HG03442 (cell line): Measurements from ENCODE around the gene KCNQ1.

Source experiments
- ATAC-seq: cut with Tn5 transposase; IDR thresholded peaks from one replicate; pipeline ENCODE4 v1.9.1; 2021; ENCODE audit warnings: mild to moderate bottlenecking, moderate library complexity; ENCODE audit not compliant: unreplicated experiment

Gene KCNQ1

GRCh38 chr11:2724653-2725367 lies 280.0 kb downstream of the KCNQ1 start:
- no peak for ATAC-seq

GRCh38 chr11:2725368-2726300 lies 280.8 kb downstream of the KCNQ1 start:
- ATAC-seq = no peak

DNA sequence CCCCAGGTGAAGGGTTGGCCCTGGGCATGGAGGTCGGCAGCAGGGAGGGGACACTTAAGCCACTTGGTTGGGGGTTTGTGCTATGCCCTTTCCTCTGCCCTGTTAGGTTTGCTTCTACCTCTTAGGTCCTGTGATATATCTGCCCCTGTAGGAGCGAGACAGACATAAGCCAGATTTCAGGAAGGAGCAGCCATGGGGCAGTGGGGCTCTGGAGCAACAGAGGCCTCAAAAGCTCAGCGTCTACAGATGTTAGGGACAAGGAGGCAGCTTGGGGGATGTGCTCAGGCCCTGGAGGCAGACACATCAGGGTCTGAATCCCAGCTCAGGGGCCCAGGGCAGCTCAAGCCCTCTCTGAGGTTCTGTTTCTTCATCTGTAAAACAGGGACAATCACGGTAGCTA lies 282.2 kb downstream of the KCNQ1 start:
- ATAC-seq = no peak

DNA sequence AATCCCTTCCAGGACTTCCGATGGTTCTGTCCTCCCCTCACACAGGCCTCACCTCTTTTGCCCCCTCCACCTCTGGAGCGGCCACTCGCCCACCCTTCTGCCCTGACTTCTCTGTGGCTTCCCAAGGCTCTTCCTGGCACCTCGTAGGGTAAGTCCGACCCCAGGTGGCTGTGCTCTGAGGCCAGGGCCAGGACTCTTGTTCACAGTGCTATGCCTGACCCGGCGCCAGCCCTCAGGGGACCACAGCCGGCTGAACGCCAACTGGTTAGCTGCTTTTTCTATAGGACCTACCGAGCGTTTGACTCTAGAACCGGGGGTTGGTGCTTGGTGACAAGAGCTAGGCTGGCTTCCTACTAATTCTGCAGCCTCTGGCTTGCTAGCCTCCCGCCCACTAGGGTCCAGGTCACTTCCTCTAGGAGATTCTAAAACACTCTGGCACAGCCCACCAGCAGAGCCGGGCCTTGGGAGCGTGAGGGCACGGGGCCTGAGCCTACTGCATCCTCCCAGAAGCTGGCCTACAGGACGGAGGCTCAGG lies 283.4 kb downstream of the KCNQ1 start:
- no peak for ATAC-seq

- no peak for ATAC-seq
Measured at GRCh38 chr11:2728663-2729332, 284.0 kb downstream of the KCNQ1 start.

GRCh38 chr11:2729841-2730240 lies 285.0 kb downstream of the KCNQ1 start:
- no peak for ATAC-seq

- no peak for ATAC-seq
Measured at GRCh38 chr11:2730272-2731129, 285.7 kb downstream of the KCNQ1 start.

DNA sequence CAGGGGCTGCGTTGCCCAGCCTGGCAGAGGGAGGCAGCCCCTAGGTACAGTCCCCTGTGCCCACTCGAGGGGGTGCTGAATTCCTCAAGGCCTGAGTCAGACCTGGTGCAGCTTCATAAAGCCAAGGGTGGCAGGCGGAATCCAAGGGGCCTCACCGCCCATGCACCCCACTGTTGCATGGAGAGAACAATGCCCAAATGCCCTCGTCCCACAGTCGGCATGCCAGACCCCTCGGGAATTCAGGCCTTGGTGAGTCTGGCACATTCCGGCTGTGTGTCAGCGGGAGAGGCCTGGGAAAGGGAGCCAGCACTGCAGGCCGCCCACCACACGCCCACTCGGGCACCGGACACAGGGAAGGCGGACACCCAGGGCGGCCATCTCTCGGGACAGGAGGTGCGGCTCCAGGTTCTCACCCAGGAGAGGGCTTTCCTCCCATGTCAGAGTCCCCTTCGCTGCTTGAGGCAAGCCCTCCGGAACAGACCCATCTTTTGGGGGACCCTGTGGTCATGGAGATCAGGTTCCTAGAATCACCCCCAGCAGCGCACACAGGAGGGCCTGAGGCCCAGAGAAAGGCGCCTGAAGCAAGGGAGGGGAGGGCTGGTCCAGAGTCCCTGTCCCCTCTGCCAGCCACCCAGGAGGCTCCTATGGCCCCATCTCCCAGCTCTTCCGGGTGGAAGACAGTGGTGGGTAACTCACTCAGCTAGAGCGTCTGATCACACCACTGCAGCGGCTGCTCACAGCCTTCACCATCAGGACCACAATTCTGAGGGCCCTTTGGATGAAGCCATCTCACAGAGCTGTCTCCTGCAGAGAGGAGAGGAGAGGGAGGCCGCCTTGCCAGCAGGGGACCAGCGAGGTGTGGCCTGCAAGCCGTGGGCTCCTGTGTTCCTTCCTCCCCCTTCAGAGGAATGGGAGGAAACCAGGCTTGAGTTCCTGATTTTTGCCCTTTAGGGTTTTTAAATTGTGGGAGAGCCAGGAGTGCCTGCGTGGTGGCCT lies 286.6 kb downstream of the KCNQ1 start:
- ATAC-seq = no peak

DNA sequence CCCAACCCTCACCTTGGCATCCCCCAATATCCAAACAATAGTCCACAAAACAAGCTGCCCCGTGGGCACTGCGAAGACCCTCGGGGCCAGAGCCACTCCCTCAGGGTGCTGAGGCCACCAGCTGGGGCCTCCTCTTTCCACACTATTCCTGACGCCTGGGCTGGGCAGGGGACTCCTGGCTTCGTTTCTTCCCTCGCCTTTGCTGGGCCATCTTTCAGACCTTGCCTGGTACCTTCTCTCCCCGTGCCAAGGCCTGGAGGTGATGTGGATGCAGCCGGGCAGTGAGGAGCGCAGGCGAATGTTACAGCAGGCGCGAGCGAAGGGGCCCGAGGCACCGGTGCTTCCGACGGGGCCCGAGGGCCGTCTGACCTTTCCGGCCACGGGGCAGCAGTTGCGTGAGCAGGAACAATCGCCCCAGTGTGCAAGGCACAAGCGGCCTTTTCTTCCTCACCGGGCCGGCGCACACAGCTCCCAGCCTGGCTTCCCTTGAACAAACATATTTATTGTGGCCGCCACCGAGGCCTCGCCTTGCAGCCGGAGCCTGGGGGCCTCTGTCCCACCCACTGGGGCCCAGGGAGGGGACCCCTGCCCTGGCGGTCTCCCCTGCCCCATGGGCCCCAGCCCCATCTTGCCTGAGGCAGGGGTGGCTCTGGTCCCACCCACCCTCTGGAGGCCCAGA lies 287.6 kb downstream of the KCNQ1 start:
- ATAC-seq = no peak

DNA sequence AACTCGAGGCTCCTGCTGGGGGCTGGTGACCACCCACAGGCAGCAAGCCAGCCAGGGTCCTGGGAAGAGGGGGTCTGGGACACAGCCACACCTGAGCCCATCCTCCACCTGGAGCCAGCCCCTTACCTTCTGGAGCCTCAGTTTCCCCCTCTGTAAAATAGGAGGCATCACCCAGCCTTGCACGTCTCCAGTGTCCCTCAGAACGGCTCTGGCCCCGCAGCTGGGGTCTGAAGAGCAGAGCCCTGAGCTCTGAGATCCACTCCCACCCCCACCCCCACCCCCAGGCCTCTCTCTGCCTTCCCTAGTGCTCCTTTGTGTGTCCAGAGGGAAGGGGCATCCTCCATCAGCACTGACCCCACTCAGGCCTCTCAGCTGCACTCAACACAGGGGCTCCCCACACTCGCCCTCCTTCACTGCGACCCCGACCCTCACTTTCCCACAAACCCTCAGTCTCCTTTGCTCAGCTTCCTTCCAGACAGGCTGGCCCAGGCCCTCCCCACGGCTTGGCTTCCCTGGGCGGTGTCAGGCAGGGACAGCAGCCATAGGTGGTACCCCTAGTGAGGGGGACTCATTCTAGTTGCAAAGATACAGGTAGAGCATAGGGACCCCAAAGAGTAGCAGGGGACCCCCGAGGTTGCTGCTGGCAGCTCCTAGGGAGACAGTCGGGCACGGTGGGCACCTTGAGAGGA lies 288.3 kb downstream of the KCNQ1 start:
- no peak for ATAC-seq

DNA sequence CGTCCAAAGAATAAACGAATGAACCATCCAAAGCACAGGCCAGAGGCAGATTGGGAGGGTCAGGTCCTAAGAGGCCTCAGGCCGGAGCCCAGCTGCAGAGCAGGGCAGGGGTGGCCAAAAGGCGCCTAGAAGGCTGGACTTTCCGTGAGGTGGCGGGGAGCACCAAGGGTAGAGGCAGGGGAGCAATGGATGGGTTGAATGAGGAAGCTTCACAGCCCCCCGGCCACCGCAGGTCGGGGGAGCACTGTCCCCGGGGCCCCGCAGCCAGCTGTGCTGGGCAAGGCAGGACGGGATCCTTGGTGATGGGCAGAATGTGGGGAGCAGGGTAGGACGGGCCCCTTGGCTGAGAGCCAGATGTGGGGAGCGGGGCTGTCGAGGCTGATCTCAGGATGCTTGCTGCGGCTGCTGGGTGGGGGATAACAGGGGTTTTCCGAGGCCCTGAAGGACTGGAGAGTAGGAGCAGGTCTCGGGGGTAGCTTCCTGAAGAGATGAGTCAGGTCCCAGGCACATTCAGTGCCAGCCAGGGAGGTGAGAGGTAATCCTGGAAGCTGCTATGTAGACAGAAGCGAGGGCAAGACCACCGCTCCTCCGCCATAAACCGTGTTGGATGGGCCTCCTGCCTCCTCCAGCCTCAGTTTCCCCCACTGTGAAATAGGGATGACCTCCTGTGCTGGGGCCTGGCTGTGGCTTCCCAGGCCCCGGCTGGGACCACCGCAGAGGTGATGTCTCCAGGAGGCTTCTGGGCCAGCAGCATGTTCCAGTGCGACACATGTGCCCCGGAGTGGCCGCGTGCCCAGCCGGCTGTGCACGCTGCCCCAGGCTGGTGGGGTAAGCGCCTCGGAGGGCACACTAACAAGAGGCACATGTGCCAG lies 289.6 kb downstream of the KCNQ1 start:
- no peak for ATAC-seq

- no peak for ATAC-seq
Measured at GRCh38 chr11:2735053-2735589, 290.3 kb downstream of the KCNQ1 start.

DNA sequence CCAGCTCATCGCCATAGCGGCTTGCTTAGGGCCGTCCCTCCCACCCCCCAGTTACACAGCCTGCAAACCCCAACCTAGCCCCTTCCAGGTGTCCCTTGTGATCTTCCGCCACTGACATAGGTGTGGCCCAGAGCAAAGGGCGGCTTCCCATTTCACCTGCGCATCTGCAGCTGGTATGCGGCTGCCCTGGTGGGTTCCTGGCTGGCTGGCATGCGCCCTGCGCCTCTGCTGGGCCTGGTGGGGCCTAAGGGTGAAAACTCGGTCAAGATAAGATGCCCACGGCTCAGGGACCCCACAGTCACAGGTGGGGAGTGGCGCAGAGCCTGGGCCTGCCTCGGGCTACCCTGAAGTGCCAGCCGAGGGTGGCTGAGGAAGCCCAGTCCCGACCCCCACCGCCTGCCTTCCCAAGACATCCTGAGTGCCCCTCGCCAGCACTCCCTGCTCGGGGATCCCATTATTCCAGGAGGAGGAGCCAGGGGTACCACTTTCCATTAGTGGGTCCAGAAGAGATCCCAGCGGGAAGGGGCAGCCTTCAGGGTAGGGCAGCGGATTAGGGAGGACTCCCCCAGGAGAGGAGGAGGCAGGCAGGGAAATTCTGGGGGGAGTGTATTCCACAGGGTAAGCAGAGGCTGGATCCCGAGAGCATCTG lies 291.9 kb downstream of the KCNQ1 start:
- ATAC-seq = no peak

- ATAC-seq = no peak
Measured at GRCh38 chr11:2737226-2737590, 292.4 kb downstream of the KCNQ1 start.

GRCh38 chr11:2737866-2738265 lies 293.1 kb downstream of the KCNQ1 start:
- no peak for ATAC-seq
